IMR-90 (cell line): Measurements from ENCODE around the gene RASSF7. TPM values are rescaled to one million over a fixed set of nuclear protein-coding genes. Genes with fewer than 3 reads are reported as not detected.

ENCODE experiments used
- ATAC-seq: fragments of 200-7000 bp; cut with Tn5 transposase; 2 replicates; pipeline ENCODE4 v1.9.1; 2020; ENCODE audit warnings: low read depth, mild to moderate bottlenecking, moderate library complexity
- BruUV-seq: library from RNA; stranded (reverse); fragments of 400-500 nt; replicated peaks from 2 replicates; lab custom pipeline; 2021; lab: Mats Ljungman, UMichigan
- CTCF ChIA-PET: fragments of 300-600 bp; formaldehyde crosslinking; extraction: SDS; loops from one replicate; lab custom pipeline; 2021; ENCODE audit warnings: antibody characterized with exemption; lab: Yijun Ruan, JAX
- POLR2A ChIA-PET: fragments of 300-600 bp; sonication (Branson Sonifier 250); formaldehyde crosslinking; loops from one replicate; lab custom pipeline; 2022; ENCODE audit warnings: antibody characterized with exemption; ENCODE audit not compliant: unreplicated experiment; lab: Charles Lee
- DNase-seq: peaks from one replicate; pipeline ENCODE4 v3.0.0; 2013
- H2AFZ ChIP-seq: replicated peaks from 2 replicates; pipeline ENCODE3; 2013; ENCODE audit warnings: low read length, mild to moderate bottlenecking; ENCODE audit not compliant: poor library complexity
- H2AK5ac ChIP-seq: 2 replicates; pipeline ENCODE4 v1.6.1; 2013; ENCODE audit warnings: low read depth, low read length, inconsistent platforms
- H2AK9ac ChIP-seq: replicated peaks from 2 replicates; pipeline ENCODE3; 2013; ENCODE audit warnings: mild to moderate bottlenecking, low read depth, low read length, moderate library complexity; ENCODE audit not compliant: poor library complexity
- H2BK120ac ChIP-seq: 2 replicates; pipeline ENCODE4 v1.6.1; 2013; ENCODE audit warnings: low read depth, low read length, inconsistent platforms
- H2BK15ac ChIP-seq: 3 replicates; pipeline ENCODE4 v1.6.1; 2013; ENCODE audit warnings: low read depth, low read length, inconsistent platforms
- H2BK20ac ChIP-seq: 2 replicates; pipeline ENCODE4 v1.6.1; 2013; ENCODE audit warnings: low read depth, mild to moderate bottlenecking, inconsistent platforms, low read length, moderate library complexity
- H2BK5ac ChIP-seq: 2 replicates; pipeline ENCODE4 v1.6.1; 2013; ENCODE audit warnings: mild to moderate bottlenecking, low read depth, low read length, inconsistent platforms; ENCODE audit not compliant: poor library complexity, severe bottlenecking
- H3K14ac ChIP-seq: replicated peaks from 2 replicates; pipeline ENCODE4 v1.6.1; 2013; ENCODE audit warnings: low read depth, low read length, inconsistent platforms
- H3K18ac ChIP-seq: 2 replicates; pipeline ENCODE4 v1.6.1; 2013; ENCODE audit warnings: low read depth, low read length, control low read depth
- H3K23ac ChIP-seq: 2 replicates; pipeline ENCODE4 v1.6.1; 2013; ENCODE audit warnings: low read depth, low read length, inconsistent platforms
- H3K27ac ChIP-seq: 2 replicates; pipeline ENCODE4 v1.5.1; 2013; ENCODE audit warnings: mild to moderate bottlenecking, control low read depth, low read length; ENCODE audit not compliant: insufficient read depth
- H3K27me3 ChIP-seq: 2 replicates; pipeline ENCODE4 v1.6.1; 2013; ENCODE audit warnings: low read length; ENCODE audit not compliant: control insufficient read depth, insufficient read depth
- H3K36me3 ChIP-seq: 2 replicates; pipeline ENCODE4 v1.6.1; 2013; ENCODE audit warnings: low read length, mixed read lengths; ENCODE audit not compliant: control insufficient read depth, insufficient read depth
- H3K4ac ChIP-seq: 2 replicates; pipeline ENCODE4 v1.6.1; 2013; ENCODE audit warnings: low read depth, low read length, inconsistent platforms
- H3K4me1 ChIP-seq: 2 replicates; pipeline ENCODE4 v1.6.1; 2013; ENCODE audit warnings: low read length, mixed read lengths; ENCODE audit not compliant: control insufficient read depth, insufficient read depth
- H3K4me2 ChIP-seq: 2 replicates; pipeline ENCODE4 v1.6.1; 2013; ENCODE audit warnings: low read depth, mild to moderate bottlenecking, control low read depth, low read length, moderate library complexity
- H3K4me3 ChIP-seq: 2 replicates; pipeline ENCODE4 v1.5.1; 2013; ENCODE audit warnings: low read depth, mild to moderate bottlenecking, control low read depth, low read length, moderate library complexity; ENCODE audit not compliant: insufficient read depth
- H3K56ac ChIP-seq: 2 replicates; pipeline ENCODE4 v1.6.1; 2013; ENCODE audit warnings: low read length, inconsistent platforms; ENCODE audit not compliant: insufficient read depth; ENCODE audit errors: extremely low read depth
- H3K79me1 ChIP-seq, 2 experiments: 2 replicates each; pipeline ENCODE4 v1.6.1; 2013; ENCODE audit warnings: low read length in 2 of 2, inconsistent platforms in 1 of 2, low read depth in 1 of 2
- H3K9ac ChIP-seq: 2 replicates; pipeline ENCODE4 v1.6.1; 2013; ENCODE audit warnings: low read depth, low read length, control low read depth
- H3K9me1 ChIP-seq: 2 replicates; pipeline ENCODE4 v1.6.1; 2013; ENCODE audit warnings: low read length, inconsistent platforms; ENCODE audit not compliant: insufficient read depth
- H3K9me3 ChIP-seq: 2 replicates; pipeline ENCODE4 v1.6.1; 2013; ENCODE audit warnings: low read length; ENCODE audit not compliant: control insufficient read depth, insufficient read depth
- H4K20me1 ChIP-seq: 2 replicates; pipeline ENCODE4 v1.6.1; 2013; ENCODE audit warnings: low read length, inconsistent platforms; ENCODE audit not compliant: insufficient read depth
- H4K5ac ChIP-seq: 2 replicates; pipeline ENCODE4 v1.6.1; 2013; ENCODE audit warnings: mild to moderate bottlenecking, low read depth, low read length, control low read depth
- H4K8ac ChIP-seq, 2 experiments: 2 replicates each; pipeline ENCODE4 v1.6.1; 2013; ENCODE audit warnings: low read depth in 2 of 2, low read length in 2 of 2, control low read depth in 1 of 2, inconsistent platforms in 1 of 2
- H4K91ac ChIP-seq: 2 replicates; pipeline ENCODE4 v1.6.1; 2013; ENCODE audit warnings: low read depth, low read length, inconsistent platforms; ENCODE audit not compliant: insufficient read depth
- CEBPB ChIP-seq: IDR thresholded peaks from 2 replicates; pipeline ENCODE4 v1.6.1; 2012; ENCODE audit warnings: low read depth, low read length, improper control_type of control experiment
- CHD1 ChIP-seq: IDR thresholded peaks from 2 replicates; pipeline ENCODE4 v1.6.1; 2012; ENCODE audit warnings: low read depth, low read length, improper control_type of control experiment
- FOS ChIP-seq: fragments of 150-350 bp; IDR thresholded peaks from 2 replicates; pipeline ENCODE4 v1.6.1; 2016; ENCODE audit warnings: low read depth, low read length
- MAFK ChIP-seq: IDR thresholded peaks from 2 replicates; pipeline ENCODE4 v1.6.1; 2012; ENCODE audit warnings: low read depth, low read length, improper control_type of control experiment
- MAZ ChIP-seq: IDR thresholded peaks from 2 replicates; pipeline ENCODE4 v1.6.1; 2012; ENCODE audit warnings: low read depth, mild to moderate bottlenecking, low read length, improper control_type of control experiment, moderate library complexity, borderline replicate concordance
- NFE2L2 ChIP-seq: fragments of 150-350 bp; IDR thresholded peaks from 2 replicates; pipeline ENCODE4 v1.6.1; 2016; ENCODE audit warnings: low read depth, mild to moderate bottlenecking, low read length
- POLR2A ChIP-seq: IDR thresholded peaks from 2 replicates; pipeline ENCODE4 v1.6.1; 2012; ENCODE audit warnings: mild to moderate bottlenecking, low read depth, low read length
- RAD21 ChIP-seq: IDR thresholded peaks from 2 replicates; pipeline ENCODE4 v1.6.1; 2012; ENCODE audit warnings: low read length, improper control_type of control experiment
- RCOR1 ChIP-seq: IDR thresholded peaks from 2 replicates; pipeline ENCODE4 v1.6.1; 2012; ENCODE audit warnings: mild to moderate bottlenecking, low read length, improper control_type of control experiment; ENCODE audit not compliant: insufficient replicate concordance
- RFX5 ChIP-seq: IDR thresholded peaks from 2 replicates; pipeline ENCODE4 v1.8.0; 2012; ENCODE audit warnings: low read depth, mild to moderate bottlenecking, low read length, moderate library complexity
- SMC3 ChIP-seq: fragments of 150-350 bp; IDR thresholded peaks from 2 replicates; pipeline ENCODE4 v1.6.1; 2016; ENCODE audit warnings: low read depth, mild to moderate bottlenecking, antibody characterized with exemption, low read length, moderate library complexity
- WGBS, 2 experiments: methylation state at CpG; one replicate each; pipeline versions ENCODE4 v1.1.5 to v1.1.7; 2013; ENCODE audit warnings: missing lambda C conversion rate in 2 of 2; ENCODE audit not compliant: insufficient read length in 1 of 2; ENCODE audit errors: extremely low coverage in 2 of 2; 5-methylcytosine and 5-hydroxymethylcytosine counted together
- dilution Hi-C: fragments of 300-500 bp; cut with HindIII; formaldehyde crosslinking; loops from one replicate; pipeline ENCODE4 v1.14.3; 2018; ENCODE audit warnings: low sequenced_read_pairs; ENCODE audit not compliant: unreplicated experiment
- in situ Hi-C: fragments of 300-500 bp; cut with MboI; formaldehyde crosslinking; loops from 3 replicates; pipeline ENCODE4 v1.14.3; 2019; ENCODE audit warnings: low sequenced_read_pairs, inconsistent platforms, mixed read lengths
- intact Hi-C: fragments of 100-400 bp; cut with micrococcal nuclease; formaldehyde crosslinking; loops from 2 replicates; pipeline ENCODE4 v1.10.0; 2022
- polyA plus RNA-seq, 3 experiments: library from polyadenylated mRNA; depleted of rRNA; stranded (reverse); fragments of >200 nt; gene quantifications; 2 replicates each; pipeline ENCODE4 v1.2.3, GENCODE V29; 2012; ENCODE audit warnings: low replicate concordance in 1 of 3
- total RNA-seq: library from RNA; depleted of rRNA; stranded (reverse); fragments of >200 nt; gene quantifications from 2 replicates; pipeline ENCODE4 v1.2.3, GENCODE V29; 2012
- TF ChIP-seq, protein P1 (sequence below): conservative IDR thresholded peaks from 2 replicates; pipeline ENCODE4 v1.5.1; 2012; ENCODE audit warnings: mild to moderate bottlenecking, low read depth, low read length, improper control_type of control experiment
- TF ChIP-seq, protein P2 (sequence below): fragments of 150-350 bp; IDR thresholded peaks from 2 replicates; pipeline ENCODE4 v1.6.1; 2016; ENCODE audit warnings: low read depth, mild to moderate bottlenecking, low read length, moderate library complexity, borderline replicate concordance
- TF ChIP-seq, protein P3 (sequence below): fragments of 150-350 bp; IDR thresholded peaks from 2 replicates; pipeline ENCODE4 v1.6.1; 2017; ENCODE audit warnings: mild to moderate bottlenecking, antibody characterized with exemption, low read length, low read depth

The RASSF7 gene
- total and polyA plus RNA-seq, 2 of the 4 experiments (the other 2 are of a cell fraction): 6.8 to 18.5 TPM

DNA sequence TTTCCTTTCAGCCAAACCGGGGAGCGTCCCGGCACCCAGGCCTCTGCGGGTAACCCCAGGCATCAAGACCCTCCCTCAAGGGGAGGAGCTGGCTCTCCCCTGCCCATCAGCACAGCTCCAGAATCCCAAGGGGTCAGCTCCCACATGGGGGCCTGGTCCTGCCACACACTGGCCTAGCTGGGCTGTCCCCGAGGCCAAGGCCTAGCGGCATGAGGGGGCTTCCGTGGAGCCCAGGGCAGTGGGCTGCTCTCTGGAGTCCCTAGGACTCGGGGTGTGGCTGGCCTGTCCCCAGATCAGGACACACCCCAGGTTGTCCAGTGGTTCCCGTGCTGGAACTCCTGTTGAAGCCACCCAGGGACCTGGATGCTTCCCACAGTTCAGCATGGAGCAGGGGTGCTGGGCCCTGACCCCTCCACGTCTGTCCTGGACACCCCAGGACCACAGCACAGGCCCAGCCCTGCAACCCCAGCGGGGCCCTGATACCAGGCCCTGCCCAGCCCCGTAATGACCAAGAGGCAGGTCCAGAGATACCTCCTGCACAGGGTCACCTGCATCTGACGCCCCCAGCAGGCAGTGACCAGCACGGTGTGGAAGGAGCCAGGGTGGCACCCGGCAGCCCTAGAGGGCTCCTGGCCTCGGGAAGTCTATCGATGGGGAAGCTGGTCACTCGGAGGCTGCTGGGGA lies 30.9 kb upstream of the RASSF7 start:
- H3K23ac ChIP-seq: no peak overlapping the region
- intact Hi-C loops: no loop called here

More for the DNA sequence above, 30.9 kb upstream of the RASSF7 start:
- no peak overlapping the region for H2BK15ac ChIP-seq
- peaks cover 24% of the 10 kb centered on the region for H4K20me1 ChIP-seq
- no peak overlapping the region for H4K8ac ChIP-seq
- H3K9me1 ChIP-seq: no peaks in the 10 kb centered on the region
- no peak overlapping the region for H2AK9ac ChIP-seq
- WGBS, 2 experiments: 88% methylated on average over 7 of the region's 18 CpGs; no CpG with 5 or more reads in 1 of the 2 experiments
- ChIA-PET POLR2A (no interaction called here), CTCF (interaction anchor here (1.0 kb wide), 1 partner anchor 11 kb away, joined by 3 read pairs; no protein-coding TSS in a partner anchor)
- no peak overlapping the region for H3K18ac ChIP-seq
- no peak overlapping the region for H4K91ac ChIP-seq
- H3K4me2 ChIP-seq: no peak overlapping the region
- no peak overlapping the region for H3K9ac ChIP-seq
- H2AK5ac ChIP-seq: no peak overlapping the region
- H3K56ac ChIP-seq: no peak overlapping the region
- no peak overlapping the region for H3K27ac ChIP-seq
- no peak overlapping the region for H2BK120ac ChIP-seq
- ATAC-seq (no peak), DNase-seq (no peak)
- in situ Hi-C loops (no loop called here), dilution Hi-C loops (no loop called here)
- 0 out of 2 replicates have a peak, but pooled peaks cover 6% of the 10 kb centered on the region for H3K4me1 ChIP-seq
- peaks cover 3 to 23% of the 10 kb centered on the region in 2 experiments; a peak in 3 of 4 replicates for H3K79me1 ChIP-seq
- no peak overlapping the region for H2BK20ac ChIP-seq
- H3K4me3 ChIP-seq: no peak overlapping the region
- H2BK5ac ChIP-seq: no peak overlapping the region
- H3K9me3 ChIP-seq: no peaks in the 10 kb centered on the region
- no peak overlapping the region for H4K5ac ChIP-seq
- no TSS peak for BruUV-seq
- no peak overlapping the region for H3K14ac ChIP-seq
- H2AFZ ChIP-seq: no peak overlapping the region
- no peak overlapping the region for H3K4ac ChIP-seq
- TF ChIP-seq, protein P1, sequence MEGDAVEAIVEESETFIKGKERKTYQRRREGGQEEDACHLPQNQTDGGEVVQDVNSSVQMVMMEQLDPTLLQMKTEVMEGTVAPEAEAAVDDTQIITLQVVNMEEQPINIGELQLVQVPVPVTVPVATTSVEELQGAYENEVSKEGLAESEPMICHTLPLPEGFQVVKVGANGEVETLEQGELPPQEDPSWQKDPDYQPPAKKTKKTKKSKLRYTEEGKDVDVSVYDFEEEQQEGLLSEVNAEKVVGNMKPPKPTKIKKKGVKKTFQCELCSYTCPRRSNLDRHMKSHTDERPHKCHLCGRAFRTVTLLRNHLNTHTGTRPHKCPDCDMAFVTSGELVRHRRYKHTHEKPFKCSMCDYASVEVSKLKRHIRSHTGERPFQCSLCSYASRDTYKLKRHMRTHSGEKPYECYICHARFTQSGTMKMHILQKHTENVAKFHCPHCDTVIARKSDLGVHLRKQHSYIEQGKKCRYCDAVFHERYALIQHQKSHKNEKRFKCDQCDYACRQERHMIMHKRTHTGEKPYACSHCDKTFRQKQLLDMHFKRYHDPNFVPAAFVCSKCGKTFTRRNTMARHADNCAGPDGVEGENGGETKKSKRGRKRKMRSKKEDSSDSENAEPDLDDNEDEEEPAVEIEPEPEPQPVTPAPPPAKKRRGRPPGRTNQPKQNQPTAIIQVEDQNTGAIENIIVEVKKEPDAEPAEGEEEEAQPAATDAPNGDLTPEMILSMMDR: no peak
- TF ChIP-seq, protein P2, sequence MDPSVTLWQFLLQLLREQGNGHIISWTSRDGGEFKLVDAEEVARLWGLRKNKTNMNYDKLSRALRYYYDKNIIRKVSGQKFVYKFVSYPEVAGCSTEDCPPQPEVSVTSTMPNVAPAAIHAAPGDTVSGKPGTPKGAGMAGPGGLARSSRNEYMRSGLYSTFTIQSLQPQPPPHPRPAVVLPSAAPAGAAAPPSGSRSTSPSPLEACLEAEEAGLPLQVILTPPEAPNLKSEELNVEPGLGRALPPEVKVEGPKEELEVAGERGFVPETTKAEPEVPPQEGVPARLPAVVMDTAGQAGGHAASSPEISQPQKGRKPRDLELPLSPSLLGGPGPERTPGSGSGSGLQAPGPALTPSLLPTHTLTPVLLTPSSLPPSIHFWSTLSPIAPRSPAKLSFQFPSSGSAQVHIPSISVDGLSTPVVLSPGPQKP: no peak
- TF ChIP-seq MAZ (no peak), RFX5 (no peak), SMC3 (no peak), FOS (no peak), RCOR1 (no peak), POLR2A (no peak), CEBPB (no peak), CHD1 (no peak), RAD21 (no peak), NFE2L2 (no peak), MAFK (no peak)
- TF ChIP-seq, protein P3, sequence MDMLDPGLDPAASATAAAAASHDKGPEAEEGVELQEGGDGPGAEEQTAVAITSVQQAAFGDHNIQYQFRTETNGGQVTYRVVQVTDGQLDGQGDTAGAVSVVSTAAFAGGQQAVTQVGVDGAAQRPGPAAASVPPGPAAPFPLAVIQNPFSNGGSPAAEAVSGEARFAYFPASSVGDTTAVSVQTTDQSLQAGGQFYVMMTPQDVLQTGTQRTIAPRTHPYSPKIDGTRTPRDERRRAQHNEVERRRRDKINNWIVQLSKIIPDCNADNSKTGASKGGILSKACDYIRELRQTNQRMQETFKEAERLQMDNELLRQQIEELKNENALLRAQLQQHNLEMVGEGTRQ: no peak
- peaks cover 24% of the 10 kb centered on the region; the same call in 1 of the 2 replicates for H3K36me3 ChIP-seq
- no peaks in the 10 kb centered on the region for H3K27me3 ChIP-seq
